Measurements from ENCODE around the gene GPA33. TPM values are rescaled to one million over a fixed set of nuclear protein-coding genes. Genes with fewer than 3 reads are reported as not detected.
A peak's percentile ranks its signal among the peaks of the same experiment; 100 is the strongest.

GPA33 gene
- polyA plus RNA-seq, 2 of the 4 experiments (the other 2 are of a cell fraction), result not detected

- H3K4me2 ChIP-seq, result no peak overlapping the region
- no peak for FAIRE-seq
- TF ChIP-seq JUN (IDR thresholded peaks at IDR 0.05) (no peak), USF2 (IDR thresholded peaks at IDR 0.05) (no peak), RFX5 (IDR thresholded peaks at IDR 0.05) (no peak), HOXB13 (CRISPR knock-in tag; IDR thresholded peaks at IDR 0.05; ENCODE audit: low read depth) (no peak), CBX2 (IDR thresholded peaks at IDR 0.05; ENCODE audit: borderline replicate concordance, low read depth) (no peak), RAD21 (conservative IDR thresholded peaks at IDR 0.05 in 1 of 2, IDR thresholded peaks at IDR 0.05 in 1 of 2) (no peak), ZFP36 (IDR thresholded peaks at IDR 0.05; ENCODE audit: borderline replicate concordance, partially characterized antibody) (no peak), HDAC2 (IDR thresholded peaks at IDR 0.05) (no peak), HOXA7 (CRISPR knock-in tag; IDR thresholded peaks at IDR 0.05) (no peak), BCL3 (IDR thresholded peaks at IDR 0.05) (no peak), MAZ (IDR thresholded peaks at IDR 0.05; ENCODE audit: borderline replicate concordance, low read depth, low read length) (no peak), NPAS2 (CRISPR knock-in tag; IDR thresholded peaks at IDR 0.05; ENCODE audit: borderline replicate concordance) (no peak), SMC3 (IDR thresholded peaks at IDR 0.05) (no peak), JUNB (IDR thresholded peaks at IDR 0.05) (no peak)
- no peaks in the 10 kb centered on the region for H3K4me1 ChIP-seq
- H3K9me3 ChIP-seq, result no peaks in the 10 kb centered on the region
- POLR2A ChIA-PET, result no interaction called here
- WGBS (ENCODE audit: missing lambda C conversion rate), result 84% methylated on average over 3 of the region's 3 CpGs
- CTCF ChIA-PET, result interaction anchor here (0.8 to 18.6 kb wide), 15 partner anchors 11 to 1136 kb away, joined by 3 to 534 read pairs (median 9); partner anchors contain the start of genes POU2F1 and STYXL2
- no peak overlapping the region for H3K27ac ChIP-seq
- DNase-seq (ENCODE audit: low read depth in 1 of 2, low spot score in 1 of 2), result no peak
- H3K4me3 ChIP-seq, result no peak overlapping the region
- no peak for ATAC-seq
Observed at GRCh38 chr1:167061073-167061464, 29.1 kb downstream of the GPA33 start.

GRCh38 chr1:167060141-167061072 is 29.8 kb downstream of the GPA33 start:
- Histone ChIP-seq H3K4me1 (no peaks in the 10 kb centered on the region), H3K27ac (no peak overlapping the region), H3K4me3 (no peak overlapping the region), H3K4me2 (no peak overlapping the region), H3K9me3 (no peaks in the 10 kb centered on the region)
- TF ChIP-seq NR3C1 (IDR thresholded peaks at IDR 0.05) (no peak), ZNF302 (CRISPR knock-in tag; IDR thresholded peaks at IDR 0.05) (no peak), MYC (IDR thresholded peaks at IDR 0.05; ENCODE audit: borderline replicate concordance, low read length) (no peak), MAFK (IDR thresholded peaks at IDR 0.05; ENCODE audit: partially characterized antibody) (peak; percentile 33)
- ATAC-seq (peak; percentile 51 to 68; a peak in 4 of 6 replicates), DNase-seq (ENCODE audit: low read depth in 1 of 2, low spot score in 1 of 2) (peak in 1 of 2 experiments; percentile 18), FAIRE-seq (no peak)
- WGBS (ENCODE audit: missing lambda C conversion rate), result 56% methylated on average over 10 of the region's 10 CpGs
- CTCF ChIA-PET, result interaction anchor here (0.8 to 18.6 kb wide), 31 partner anchors 10 to 1136 kb away, joined by 3 to 534 read pairs (median 5); partner anchors contain the start of gene POU2F1
- POLR2A ChIA-PET, result interaction anchor here (1.6 kb wide), 1 partner anchor 150 kb away, joined by 8 read pairs; no protein-coding TSS in a partner anchor

- Histone ChIP-seq H3K4me3 (no peak overlapping the region), H3K9me3 (no peaks in the 10 kb centered on the region), H3K4me2 (no peak overlapping the region), H3K27ac (no peak overlapping the region), H3K4me1 (no peaks in the 10 kb centered on the region)
- 4% methylated on average over 1 of the region's 1 CpG for WGBS (ENCODE audit: missing lambda C conversion rate)
- no peak for ATAC-seq
- ChIA-PET CTCF (interaction anchor here (0.5 to 18.6 kb wide), 50 partner anchors 9 to 1349 kb away, joined by 3 to 534 read pairs (median 5); partner anchors contain the start of gene POU2F1), POLR2A (interaction anchor here (0.9 to 1.6 kb wide), 2 partner anchors 149 to 221 kb away, joined by 3 to 8 read pairs; partner anchors contain the start of gene POGK)
- FAIRE-seq, result no peak
- no peak for DNase-seq (ENCODE audit: low read depth in 1 of 2, low spot score in 1 of 2)
- TF ChIP-seq USF2 (IDR thresholded peaks at IDR 0.05) (no peak), EHF (CRISPR knock-in tag; IDR thresholded peaks at IDR 0.05) (no peak), ELK1 (IDR thresholded peaks at IDR 0.05; ENCODE audit: low read depth, low read length) (no peak), RCOR1 (IDR thresholded peaks at IDR 0.05; ENCODE audit: low read depth, low read length) (no peak), NFE2L2 (conservative IDR thresholded peaks at IDR 0.05; ENCODE audit: low read length) (no peak), TP53 (CRISPR knock-in tag; IDR thresholded peaks at IDR 0.05) (no peak), RFX5 (IDR thresholded peaks at IDR 0.05) (no peak), KDM1A (IDR thresholded peaks at IDR 0.05; ENCODE audit: low read depth) (no peak), ZC3H11A (IDR thresholded peaks at IDR 0.05) (no peak), SREBF2 (IDR thresholded peaks at IDR 0.05) (no peak), RAD21 (conservative IDR thresholded peaks at IDR 0.05 in 1 of 2, IDR thresholded peaks at IDR 0.05 in 1 of 2) (no peak), HDAC2 (IDR thresholded peaks at IDR 0.05) (no peak), PHF8 (IDR thresholded peaks at IDR 0.05; ENCODE audit: borderline replicate concordance, low read depth) (no peak), MAFK (IDR thresholded peaks at IDR 0.05; ENCODE audit: partially characterized antibody) (no peak), ZSCAN20 (CRISPR knock-in tag; IDR thresholded peaks at IDR 0.05) (no peak), ATOH8 (CRISPR knock-in tag; IDR thresholded peaks at IDR 0.05; ENCODE audit: low read depth) (no peak)
Observed at GRCh38 chr1:167059809-167060107, 30.4 kb downstream of the GPA33 start.
